Measurements from ENCODE around the gene USP14.

USP14 gene

GRCh38 chr18:210733-211132 lies 52.4 kb downstream of the USP14 start:
- Histone ChIP-seq H3K4me1 (ENCODE audit: insufficient read depth, low read length, poor library complexity, severe bottlenecking) (no peaks in the 10 kb centered on the region), H3K9me2 (replicated peaks; ENCODE audit: low read depth, low read length) (no peaks in the 10 kb centered on the region), H2AFZ (ENCODE audit: low read length) (no peak overlapping the region), H3F3A (ENCODE audit: low read depth) (0 out of 2 replicates have a peak, but pooled peaks cover 3% of the 10 kb centered on the region), H3K9ac (ENCODE audit: low read depth, low read length, poor library complexity, severe bottlenecking) (no peak overlapping the region), H3K79me2 (ENCODE audit: insufficient read depth, low read length) (no peaks in the 10 kb centered on the region), H3K9me3 (ENCODE audit: insufficient read depth, low read depth, low read length) (no peaks in the 10 kb centered on the region), H3K4me3 (ENCODE audit: low read length, poor library complexity, severe bottlenecking) (no peak overlapping the region), H3K27me3 (ENCODE audit: insufficient read depth, low read length, poor library complexity, severe bottlenecking) (no peaks in the 10 kb centered on the region), H3K36me3 (ENCODE audit: insufficient read depth, low read length) (peaks cover 80% of the 10 kb centered on the region), H4K20me1 (ENCODE audit: insufficient read depth, low read length, poor library complexity, severe bottlenecking) (no peaks in the 10 kb centered on the region), H3K4me2 (ENCODE audit: low read depth, low read length, poor library complexity, severe bottlenecking) (no peak overlapping the region)
- TF ChIP-seq EZH2phosphoT487 (IDR thresholded peaks at IDR 0.05; ENCODE audit: borderline replicate concordance) (no peak), CTCF (conservative IDR thresholded peaks at IDR 0.05; ENCODE audit: low read length) (no peak)

- Histone ChIP-seq H3K27me3 (ENCODE audit: insufficient read depth, low read length, poor library complexity, severe bottlenecking) (no peaks in the 10 kb centered on the region), H3K9me3 (ENCODE audit: insufficient read depth, low read depth, low read length) (no peaks in the 10 kb centered on the region), H3K4me1 (ENCODE audit: insufficient read depth, low read length, poor library complexity, severe bottlenecking) (no peaks in the 10 kb centered on the region), H3K36me3 (ENCODE audit: insufficient read depth, low read length) (peaks cover 79% of the 10 kb centered on the region), H3K79me2 (ENCODE audit: insufficient read depth, low read length) (no peaks in the 10 kb centered on the region), H3K9ac (ENCODE audit: low read depth, low read length, poor library complexity, severe bottlenecking) (no peak overlapping the region), H3K9me2 (replicated peaks; ENCODE audit: low read depth, low read length) (no peaks in the 10 kb centered on the region), H3F3A (ENCODE audit: low read depth) (0 out of 2 replicates have a peak, but pooled peaks cover 3% of the 10 kb centered on the region), H3K4me2 (ENCODE audit: low read depth, low read length, poor library complexity, severe bottlenecking) (no peak overlapping the region), H2AFZ (ENCODE audit: low read length) (no peak overlapping the region), H4K20me1 (ENCODE audit: insufficient read depth, low read length, poor library complexity, severe bottlenecking) (no peaks in the 10 kb centered on the region), H3K4me3 (ENCODE audit: low read length, poor library complexity, severe bottlenecking) (no peak overlapping the region)
- TF ChIP-seq CTCF (conservative IDR thresholded peaks at IDR 0.05; ENCODE audit: low read length): no peak
- no peak for TF ChIP-seq EZH2phosphoT487 (IDR thresholded peaks at IDR 0.05; ENCODE audit: borderline replicate concordance)
Measured at GRCh38 chr18:211582-211981, 53.2 kb downstream of the USP14 start.

GRCh38 chr18:212780-213179 lies 54.4 kb downstream of the USP14 start:
- Histone ChIP-seq H3K79me2 (ENCODE audit: insufficient read depth, low read length) (no peaks in the 10 kb centered on the region), H3K36me3 (ENCODE audit: insufficient read depth, low read length) (peaks cover 81% of the 10 kb centered on the region), H4K20me1 (ENCODE audit: insufficient read depth, low read length, poor library complexity, severe bottlenecking) (no peaks in the 10 kb centered on the region), H3K4me1 (ENCODE audit: insufficient read depth, low read length, poor library complexity, severe bottlenecking) (no peaks in the 10 kb centered on the region), H3K9me3 (ENCODE audit: insufficient read depth, low read depth, low read length) (no peaks in the 10 kb centered on the region), H3K4me2 (ENCODE audit: low read depth, low read length, poor library complexity, severe bottlenecking) (no peak overlapping the region), H3K27me3 (ENCODE audit: insufficient read depth, low read length, poor library complexity, severe bottlenecking) (no peaks in the 10 kb centered on the region), H3F3A (ENCODE audit: low read depth) (0 out of 2 replicates have a peak, but pooled peaks cover 3% of the 10 kb centered on the region), H3K9me2 (replicated peaks; ENCODE audit: low read depth, low read length) (no peaks in the 10 kb centered on the region), H2AFZ (ENCODE audit: low read length) (no peak overlapping the region), H3K4me3 (ENCODE audit: low read length, poor library complexity, severe bottlenecking) (no peak overlapping the region), H3K9ac (ENCODE audit: low read depth, low read length, poor library complexity, severe bottlenecking) (no peak overlapping the region)
- no peak for TF ChIP-seq EZH2phosphoT487 (IDR thresholded peaks at IDR 0.05; ENCODE audit: borderline replicate concordance)
- peak; percentile 39; the same call in 1 of the 2 replicates for TF ChIP-seq CTCF (conservative IDR thresholded peaks at IDR 0.05; ENCODE audit: low read length)
